HepG2 (cell line): ENCODE results near the gene SVOP. TPM values are rescaled to one million over a fixed set of nuclear protein-coding genes. Genes with fewer than 3 reads are reported as not detected.
A peak's percentile ranks its signal among the peaks of the same experiment; 100 is the strongest.
"Not testable (repeated sequence)": the region's sequence is repeated elsewhere in the genome, so short reads cannot be mapped to it uniquely, and the experiment has no call there.

Source experiments
- ATAC-seq: fragments of 200-7000 bp; cut with Tn5 transposase; 3 replicates; pipeline ENCODE4 v1.9.1; 2020; ENCODE audit warnings: mild to moderate bottlenecking, moderate library complexity
- BruUV-seq: library from RNA; stranded (reverse); fragments of 400-500 nt; replicated peaks from 2 replicates; lab custom pipeline; 2021; lab: Mats Ljungman, UMichigan
- CTCF ChIA-PET: fragments of 300-600 bp; formaldehyde crosslinking; extraction: SDS; loops from one replicate; lab custom pipeline; 2021; ENCODE audit warnings: low total read pairs, inconsistent platforms, low intra/inter-chr PET ratio; lab: Yijun Ruan, JAX
- POLR2A ChIA-PET: fragments of 350-600 bp; sonication (Branson Sonifier 250); formaldehyde crosslinking; loops from one replicate; lab custom pipeline; 2020; ENCODE audit warnings: antibody characterized with exemption, inconsistent platforms; lab: Yijun Ruan, JAX
- DNase-seq: peaks from one replicate; pipeline ENCODE4 v3.0.0-alpha.2; 2015; ENCODE audit warnings: low spot score
- FAIRE-seq: peaks from 3 replicates; lab custom pipeline; 2011; peaks lifted over from hg19 to GRCh38; lab: Jason Lieb, UNC
- H2AFZ ChIP-seq: one replicate; pipeline ENCODE4 v1.6.1; 2011; ENCODE audit warnings: low read length, inconsistent platforms
- H3K27ac ChIP-seq: fragments of 300-600 bp; 3 replicates; pipeline ENCODE4 v1.8.0; 2011; ENCODE audit warnings: mixed run types, mild to moderate bottlenecking, mixed read lengths, low read length, inconsistent platforms; ENCODE audit not compliant: insufficient read depth; ENCODE audit errors: extremely low read length
- H3K27me3 ChIP-seq, 2 experiments: fragments of 200-600 bp in 1 of 2; 2 replicates in 1 of 2; 3 replicates in 1 of 2; pipeline versions ENCODE4 v1.6.0 to v1.8.0; 2011; ENCODE audit warnings: low read length in 2 of 2, mild to moderate bottlenecking in 2 of 2, moderate library complexity in 2 of 2, inconsistent platforms in 1 of 2; ENCODE audit not compliant: insufficient read depth in 2 of 2, control insufficient read depth in 1 of 2
- H3K36me3 ChIP-seq, 2 experiments: fragments of 200-600 bp in 1 of 2; replicated peaks in 1 of 2; 2 replicates in 1 of 2; 3 replicates in 1 of 2; pipeline versions ENCODE4 v1.5.1 to v1.8.0; 2011; ENCODE audit warnings: low read length in 2 of 2, inconsistent platforms in 1 of 2; ENCODE audit not compliant: insufficient read depth in 2 of 2, control insufficient read depth in 1 of 2
- H3K4me1 ChIP-seq: 2 replicates; pipeline ENCODE4 v1.5.1; 2012; ENCODE audit warnings: low read length, inconsistent platforms; ENCODE audit not compliant: insufficient read depth
- H3K4me2 ChIP-seq: 2 replicates; pipeline ENCODE4 v1.6.0; 2011; ENCODE audit warnings: low read depth, low read length, inconsistent platforms
- H3K4me3 ChIP-seq, 3 experiments: fragments of 200-600 bp in 1 of 3; sonication (generic), shearing (Covaris generic) in 1 of 3; replicated peaks in 1 of 3; 2 replicates each; pipeline ENCODE4 v1.5.1; 2011 to 2016; ENCODE audit warnings: low read length in 3 of 3, inconsistent platforms in 2 of 3, low read depth in 2 of 3, mild to moderate bottlenecking in 2 of 3, control low read depth in 1 of 3, mixed read lengths in 1 of 3; ENCODE audit not compliant: insufficient read depth in 1 of 3
- H3K79me2 ChIP-seq: one replicate; pipeline ENCODE4 v1.6.1; 2011; ENCODE audit warnings: low read length, inconsistent platforms; ENCODE audit not compliant: insufficient read depth
- H3K9ac ChIP-seq: 2 replicates; pipeline ENCODE4 v1.6.0; 2011; ENCODE audit warnings: mild to moderate bottlenecking, low read depth, low read length, inconsistent platforms; ENCODE audit not compliant: insufficient read depth
- H3K9me3 ChIP-seq: 2 replicates; pipeline ENCODE4 v1.5.1; 2012; ENCODE audit warnings: mild to moderate bottlenecking, low read length
- H4K20me1 ChIP-seq: 2 replicates; pipeline ENCODE4 v1.6.0; 2011; ENCODE audit warnings: inconsistent platforms, mild to moderate bottlenecking, low read length, moderate library complexity; ENCODE audit not compliant: insufficient read depth
- ZNF121 ChIP-seq: sonication (generic); formaldehyde crosslinking; IDR thresholded peaks from 2 replicates; pipeline ENCODE4 v1.5.0; 2020; ENCODE audit warnings: mild to moderate bottlenecking, missing genetic modification reagents
- ZNF605 ChIP-seq: sonication (generic); formaldehyde crosslinking; IDR thresholded peaks from 2 replicates; pipeline ENCODE4 v1.8.0; 2022; ENCODE audit warnings: mild to moderate bottlenecking, missing genetic modification reagents
- ZNF629 ChIP-seq: sonication (generic); formaldehyde crosslinking; conservative IDR thresholded peaks from 2 replicates; pipeline ENCODE4 v1.5.0; 2020; ENCODE audit warnings: missing genetic modification reagents
- WGBS: methylation state at CpG from one replicate; pipeline ENCODE4 v1.1.6; 2017; ENCODE audit warnings: low lambda C conversion rate; 5-methylcytosine and 5-hydroxymethylcytosine counted together
- in situ Hi-C: cut with HindIII; loops from 2 replicates; pipeline ENCODE4 v1.10.0; 2017; ENCODE audit warnings: low pct_unique_long_range_greater_than_20kb; ENCODE audit not compliant: extremely low pct_ligation_motif_present
- intact Hi-C: fragments of 100-400 bp; cut with micrococcal nuclease; formaldehyde crosslinking; loops from one replicate; pipeline ENCODE4 v1.10.0; 2022; ENCODE audit not compliant: unreplicated experiment
- polyA plus RNA-seq, 8 experiments: library from polyadenylated mRNA; depleted of rRNA in 3 of 8; stranded (reverse) in 7 of 8; unstranded in 1 of 8; fragments of >200 nt; fragmentation: Illumina TruSeq in 4 of 8; extraction: Trizol in 4 of 8; gene quantifications; 2 replicates each; pipeline versions ENCODE4 v1.2.1 to v1.2.3, GENCODE V29; 2011 to 2016; ENCODE audit warnings: low read depth in 4 of 8, missing spikeins in 1 of 8, mixed read lengths in 1 of 8; ENCODE audit not compliant: insufficient read depth in 1 of 8
- total RNA-seq, 5 experiments: library from RNA; depleted of rRNA; stranded (reverse); fragments of >200 nt; fragmentation: Illumina TruSeq; extraction: Trizol; gene quantifications; 2 replicates each; pipeline ENCODE4 v1.2.3, GENCODE V29; 2016; ENCODE audit warnings: low read depth in 1 of 5
- TF ChIP-seq, protein P1 (sequence below): sonication (generic); formaldehyde crosslinking; IDR thresholded peaks from 2 replicates; pipeline ENCODE4 v1.4.0; 2020; ENCODE audit warnings: missing genetic modification reagents, mild to moderate bottlenecking, borderline replicate concordance

The SVOP gene
- total and polyA plus RNA-seq, 2 of the 13 experiments (the other 11 are each of a cell fraction or from before 2014, with no cell fraction given), result not detected

- ChIA-PET POLR2A (no interaction called here), CTCF (no interaction called here)
- BruUV-seq, result no TSS peak
- intact Hi-C loops, result loop anchor here (5.0 kb wide), 1 partner anchor 38 kb away; the partner anchor contains the start of gene ALKBH2
- Histone ChIP-seq H3K9me3 (no peaks in the 10 kb centered on the region), H3K9ac (no peak overlapping the region), H3K4me3 (no peak overlapping the region), H3K4me2 (peak overlapping the region; percentile 96; the same call in 1 of the 2 replicates), H3K4me1 (peaks cover 12% of the 10 kb centered on the region), H3K27me3 (no peaks in the 10 kb centered on the region; a peak in 1 of 5 replicates), H3K36me3 (peaks cover 1 to 11% of the 10 kb centered on the region in 2 experiments), H3K27ac (peak overlapping the region; percentile 85), H4K20me1 (no peaks in the 10 kb centered on the region), H2AFZ (no peak overlapping the region), H3K79me2 (peaks cover 7% of the 10 kb centered on the region)
- FAIRE-seq, result no peak
- no peak for DNase-seq
- in situ Hi-C loops, result no loop called here
- TF ChIP-seq, protein P1, sequence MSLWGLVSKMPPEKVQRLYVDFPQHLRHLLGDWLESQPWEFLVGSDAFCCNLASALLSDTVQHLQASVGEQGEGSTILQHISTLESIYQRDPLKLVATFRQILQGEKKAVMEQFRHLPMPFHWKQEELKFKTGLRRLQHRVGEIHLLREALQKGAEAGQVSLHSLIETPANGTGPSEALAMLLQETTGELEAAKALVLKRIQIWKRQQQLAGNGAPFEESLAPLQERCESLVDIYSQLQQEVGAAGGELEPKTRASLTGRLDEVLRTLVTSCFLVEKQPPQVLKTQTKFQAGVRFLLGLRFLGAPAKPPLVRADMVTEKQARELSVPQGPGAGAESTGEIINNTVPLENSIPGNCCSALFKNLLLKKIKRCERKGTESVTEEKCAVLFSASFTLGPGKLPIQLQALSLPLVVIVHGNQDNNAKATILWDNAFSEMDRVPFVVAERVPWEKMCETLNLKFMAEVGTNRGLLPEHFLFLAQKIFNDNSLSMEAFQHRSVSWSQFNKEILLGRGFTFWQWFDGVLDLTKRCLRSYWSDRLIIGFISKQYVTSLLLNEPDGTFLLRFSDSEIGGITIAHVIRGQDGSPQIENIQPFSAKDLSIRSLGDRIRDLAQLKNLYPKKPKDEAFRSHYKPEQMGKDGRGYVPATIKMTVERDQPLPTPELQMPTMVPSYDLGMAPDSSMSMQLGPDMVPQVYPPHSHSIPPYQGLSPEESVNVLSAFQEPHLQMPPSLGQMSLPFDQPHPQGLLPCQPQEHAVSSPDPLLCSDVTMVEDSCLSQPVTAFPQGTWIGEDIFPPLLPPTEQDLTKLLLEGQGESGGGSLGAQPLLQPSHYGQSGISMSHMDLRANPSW, result no peak
- peak; percentile 92 for TF ChIP-seq ZNF629 (CRISPR knock-in tag)
- no peak for TF ChIP-seq ZNF605 (CRISPR knock-in tag)
- no peak for ATAC-seq
These were observed 33.7 kb upstream of the SVOP start for GRCh38 chr12:109054520-109054919.

DNA sequence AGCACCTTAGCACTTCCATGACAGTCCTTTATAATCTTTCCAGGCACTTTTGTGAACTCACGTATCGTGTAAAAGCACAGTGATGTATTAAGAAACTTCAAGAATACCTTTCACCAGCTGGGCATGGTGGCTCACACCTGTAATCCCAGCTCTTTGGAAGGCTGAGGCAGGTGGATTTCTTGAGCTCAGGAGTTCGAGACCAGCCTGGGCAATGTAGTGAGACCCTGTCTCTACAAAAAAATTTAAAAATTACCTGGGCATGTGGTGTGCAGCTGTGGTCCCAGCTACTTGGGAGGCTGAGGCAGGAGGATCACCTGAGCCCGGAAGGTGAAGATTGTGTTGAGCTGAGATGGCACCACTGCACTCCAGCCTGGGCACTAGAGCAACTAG is 33.3 kb upstream of the SVOP start:
- TF ChIP-seq ZNF121 (CRISPR knock-in tag), result peak; percentile 56; the same call in 1 of the 2 replicates
- TF ChIP-seq, all 625 proteins: peak for 1; not testable (repeated sequence) for 624
- POLR2A ChIA-PET, BruUV-seq, H3K79me2 ChIP-seq, H4K20me1 ChIP-seq, in situ Hi-C loops, ATAC-seq, DNase-seq, H2AFZ ChIP-seq, FAIRE-seq, H3K9me3 ChIP-seq, CTCF ChIA-PET, H3K27me3 ChIP-seq: not testable (repeated sequence)
- H3K4me3 ChIP-seq, result peak overlapping the region; percentile 77 to 97 (median 92); a peak in 5 of 6 replicates
- peaks cover 1 to 11% of the 10 kb centered on the region in 2 experiments for H3K36me3 ChIP-seq
- H3K4me2 ChIP-seq, result peak overlapping the region; percentile 96
- 89% methylated on average over 4 of the region's 4 CpGs for WGBS
- intact Hi-C loops, result loop anchor here (5.0 kb wide), 1 partner anchor 38 kb away; the partner anchor contains the start of gene ALKBH2
- H3K9ac ChIP-seq, result peak overlapping the region; percentile 84
- peak overlapping the region; percentile 85 for H3K27ac ChIP-seq
- H3K4me1 ChIP-seq, result peaks cover 12% of the 10 kb centered on the region
